Measurements from ENCODE around the gene PPM1L.
A peak's percentile ranks its signal among the peaks of the same experiment; 100 is the strongest.
"Not testable (repeated sequence)": the region's sequence is repeated elsewhere in the genome, so short reads cannot be mapped to it uniquely, and the experiment has no call there.

PPM1L gene

GRCh38 chr3:160755776-160756304 is at the start of gene PPM1L:
Gene PPM1L, plus strand, starts transcription at chr3:160756231.
- Histone ChIP-seq H3K27ac (peak within 1 kb of the TSS; percentile 93 to 95), H3K4me3 (peak within 1 kb of the TSS; percentile 91)
- peak; percentile 84 for DNase-seq (ENCODE audit: low spot score)
- TF ChIP-seq CTCF (IDR thresholded peaks at IDR 0.05): no peak

- Histone ChIP-seq H3K27ac (no peak overlapping the region), H3K4me3 (no peak overlapping the region)
- TF ChIP-seq CTCF (IDR thresholded peaks at IDR 0.05): peak; percentile 50
- DNase-seq (ENCODE audit: low spot score): no peak
Observed at GRCh38 chr3:160707187-160707794, 48.7 kb upstream of the PPM1L start.

- no peak for TF ChIP-seq CTCF (IDR thresholded peaks at IDR 0.05)
- Histone ChIP-seq H3K27ac (no peak overlapping the region), H3K4me3 (no peak overlapping the region)
- no peak for DNase-seq (ENCODE audit: low spot score)
Observed at GRCh38 chr3:160709477-160710182, 46.4 kb upstream of the PPM1L start.

GRCh38 chr3:160713144-160713543 is 42.9 kb upstream of the PPM1L start:
- H3K27ac ChIP-seq; H3K4me3 ChIP-seq; DNase-seq (ENCODE audit: low spot score): not testable (repeated sequence)

- no peak overlapping the region for H3K4me3 ChIP-seq
- H3K27ac ChIP-seq: no peak overlapping the region
- DNase-seq (ENCODE audit: low spot score): no peak
- TF ChIP-seq CTCF (IDR thresholded peaks at IDR 0.05): no peak
Observed at GRCh38 chr3:160719710-160720109, 36.3 kb upstream of the PPM1L start.

GRCh38 chr3:160720123-160720746 is 35.8 kb upstream of the PPM1L start:
- DNase-seq (ENCODE audit: low spot score): no peak

More at GRCh38 chr3:160720123-160720746, 35.8 kb upstream of the PPM1L start:
- TF ChIP-seq CTCF (IDR thresholded peaks at IDR 0.05): no peak
- Histone ChIP-seq H3K4me3 (no peak overlapping the region), H3K27ac (no peak overlapping the region)
